ENCODE results near the gene SLC37A2.

DNA sequence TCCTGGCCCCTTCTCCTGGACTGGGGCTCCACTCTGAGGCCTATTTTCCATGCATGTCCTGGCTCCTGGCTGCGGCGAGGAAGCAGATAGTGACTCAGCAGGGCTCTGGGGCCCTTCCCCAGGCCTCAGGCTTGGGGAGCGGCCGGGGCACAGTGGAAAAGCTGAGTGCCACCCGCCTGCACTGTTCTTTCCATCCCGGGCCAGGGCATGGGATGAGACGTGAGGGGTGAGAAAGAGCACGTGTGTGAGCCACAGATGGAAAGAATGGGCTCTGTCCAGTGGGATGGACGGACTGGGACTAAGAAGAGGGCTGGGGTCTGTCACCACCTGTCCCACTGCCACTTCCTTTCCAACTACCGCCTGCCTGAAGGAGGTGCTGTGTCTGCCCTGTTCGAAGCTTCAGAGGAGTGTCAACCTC, 12.8 kb downstream of the SLC37A2 start:
- TF ChIP-seq, protein P1, sequence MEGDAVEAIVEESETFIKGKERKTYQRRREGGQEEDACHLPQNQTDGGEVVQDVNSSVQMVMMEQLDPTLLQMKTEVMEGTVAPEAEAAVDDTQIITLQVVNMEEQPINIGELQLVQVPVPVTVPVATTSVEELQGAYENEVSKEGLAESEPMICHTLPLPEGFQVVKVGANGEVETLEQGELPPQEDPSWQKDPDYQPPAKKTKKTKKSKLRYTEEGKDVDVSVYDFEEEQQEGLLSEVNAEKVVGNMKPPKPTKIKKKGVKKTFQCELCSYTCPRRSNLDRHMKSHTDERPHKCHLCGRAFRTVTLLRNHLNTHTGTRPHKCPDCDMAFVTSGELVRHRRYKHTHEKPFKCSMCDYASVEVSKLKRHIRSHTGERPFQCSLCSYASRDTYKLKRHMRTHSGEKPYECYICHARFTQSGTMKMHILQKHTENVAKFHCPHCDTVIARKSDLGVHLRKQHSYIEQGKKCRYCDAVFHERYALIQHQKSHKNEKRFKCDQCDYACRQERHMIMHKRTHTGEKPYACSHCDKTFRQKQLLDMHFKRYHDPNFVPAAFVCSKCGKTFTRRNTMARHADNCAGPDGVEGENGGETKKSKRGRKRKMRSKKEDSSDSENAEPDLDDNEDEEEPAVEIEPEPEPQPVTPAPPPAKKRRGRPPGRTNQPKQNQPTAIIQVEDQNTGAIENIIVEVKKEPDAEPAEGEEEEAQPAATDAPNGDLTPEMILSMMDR (IDR thresholded peaks at IDR 0.05): no peak
- TF ChIP-seq POLR2A (IDR thresholded peaks at IDR 0.05): no peak
- TF ChIP-seq EP300 (IDR thresholded peaks at IDR 0.05): no peak
